ENCODE results near the gene HLX. TPM values are rescaled to one million over a fixed set of nuclear protein-coding genes. Genes with fewer than 3 reads are reported as not detected.

HLX gene
- polyA plus RNA-seq, 1 of the 3 experiments (the other 2 are of a cell fraction) = 21.4 TPM

- whole genome bisulfite sequencing (ENCODE audit: low lambda C conversion rate) = 97% methylated on average over 26 of the region's 26 CpGs
- H3K36me3 ChIP-seq (replicated peaks in 1 of 2; ENCODE audit: control insufficient read depth in 1 of 2, insufficient read depth in 2 of 2, low read length in 1 of 2) = peaks cover 7 to 44% of the 10 kb centered on the region in 2 experiments
- DNase-seq = no peak
- H3K4me2 ChIP-seq = no peak overlapping the region
- H3K9me3 ChIP-seq = no peaks in the 10 kb centered on the region
- TF ChIP-seq SMC3 (IDR thresholded peaks at IDR 0.05; ENCODE audit: low read depth, low read length) (no peak), POLR2AphosphoS5 (IDR thresholded peaks at IDR 0.05; ENCODE audit: low read depth, low read length) (no peak), FOXM1 (IDR thresholded peaks at IDR 0.05; ENCODE audit: low read depth) (no peak), IRF3 (IDR thresholded peaks at IDR 0.05; ENCODE audit: low read depth, low read length) (no peak), YY1 (IDR thresholded peaks at IDR 0.05; ENCODE audit: low read depth) (no peak)
- H3K79me2 ChIP-seq (ENCODE audit: insufficient read depth) = peaks cover under 1% of the 10 kb centered on the region; the same call in 1 of the 2 replicates
- no peaks in the 10 kb centered on the region for H3F3A ChIP-seq (replicated peaks; ENCODE audit: insufficient read depth)
- no peak overlapping the region for H3K27ac ChIP-seq (ENCODE audit: low read depth in 2 of 2, low read length in 1 of 2)
- peaks cover 0 to 3% of the 10 kb centered on the region in 2 experiments; a peak in 1 of 4 replicates for H3K4me1 ChIP-seq (ENCODE audit: control insufficient read depth in 1 of 2, insufficient read depth in 2 of 2, low read depth in 1 of 2, low read length in 1 of 2)
- ChIA-PET POLR2A (no interaction called here), CTCF (interaction anchor here (1.0 to 2.0 kb wide), 3 partner anchors 11 to 317 kb away, joined by 3 to 12 read pairs (median 4); no protein-coding TSS in a partner anchor)
- H3K27me3 ChIP-seq (ENCODE audit: insufficient read depth) = no peaks in the 10 kb centered on the region
- no peak overlapping the region for H3K4me3 ChIP-seq (ENCODE audit: low read depth in 2 of 2, low read length in 1 of 2)
- no peaks in the 10 kb centered on the region for H4K20me1 ChIP-seq (ENCODE audit: insufficient read depth)
- H3K9ac ChIP-seq = no peak overlapping the region
- no peaks in the 10 kb centered on the region for H3K9me2 ChIP-seq
- H2AFZ ChIP-seq (ENCODE audit: low read depth) = no peak overlapping the region
These were observed 7.4 kb downstream of the HLX start for GRCh38 chr1:220886470-220887201.

GRCh38 chr1:220887202-220887519 is 7.9 kb downstream of the HLX start:
- Histone ChIP-seq H3F3A (replicated peaks; ENCODE audit: insufficient read depth) (no peaks in the 10 kb centered on the region), H3K4me2 (no peak overlapping the region), H3K27ac (ENCODE audit: low read depth in 2 of 2, low read length in 1 of 2) (no peak overlapping the region), H3K79me2 (ENCODE audit: insufficient read depth) (no peaks in the 10 kb centered on the region), H3K9me2 (no peaks in the 10 kb centered on the region), H3K36me3 (replicated peaks in 1 of 2; ENCODE audit: control insufficient read depth in 1 of 2, insufficient read depth in 2 of 2, low read length in 1 of 2) (peaks cover 7 to 40% of the 10 kb centered on the region in 2 experiments), H4K20me1 (ENCODE audit: insufficient read depth) (no peaks in the 10 kb centered on the region), H3K4me1 (ENCODE audit: control insufficient read depth in 1 of 2, insufficient read depth in 2 of 2, low read depth in 1 of 2, low read length in 1 of 2) (peaks cover 0 to under 1% of the 10 kb centered on the region in 2 experiments; a peak in 1 of 4 replicates), H2AFZ (ENCODE audit: low read depth) (no peak overlapping the region), H3K27me3 (ENCODE audit: insufficient read depth) (no peaks in the 10 kb centered on the region), H3K9me3 (no peaks in the 10 kb centered on the region), H3K4me3 (ENCODE audit: low read depth in 2 of 2, low read length in 1 of 2) (no peak overlapping the region), H3K9ac (no peak overlapping the region)
- no peak for TF ChIP-seq ZBTB33 (IDR thresholded peaks at IDR 0.05; ENCODE audit: borderline replicate concordance, low read depth)
- no peak for DNase-seq
- CTCF ChIA-PET = interaction anchor here (2.0 kb wide), 1 partner anchor 316 kb away, joined by 12 read pairs; no protein-coding TSS in a partner anchor
- WGBS (ENCODE audit: low lambda C conversion rate) = 86% methylated on average over 11 of the region's 11 CpGs
- POLR2A ChIA-PET = no interaction called here

Data from SK-N-SH (cell line).